HepG2 (cell line): ENCODE measurements around the gene NRSN2. TPM values are rescaled to one million over a fixed set of nuclear protein-coding genes. Genes with fewer than 3 reads are reported as not detected.

ENCODE experiments used
- DPF2 ChIP-seq: sonication (generic); formaldehyde crosslinking; IDR thresholded peaks from 2 replicates; pipeline ENCODE4 v1.4.0; 2020; ENCODE audit warnings: mild to moderate bottlenecking, low read depth, missing genetic modification reagents, borderline replicate concordance
- EED ChIP-seq: sonication (generic); formaldehyde crosslinking; IDR thresholded peaks from 2 replicates; pipeline ENCODE4 v1.5.0; 2020; ENCODE audit warnings: mild to moderate bottlenecking, missing genetic modification reagents
- KLF13 ChIP-seq: sonication (generic); formaldehyde crosslinking; IDR thresholded peaks from 2 replicates; pipeline ENCODE4 v1.4.0; 2020; ENCODE audit warnings: mild to moderate bottlenecking, missing genetic modification reagents
- KLF16 ChIP-seq, 2 experiments: sonication (generic) in 1 of 2; formaldehyde crosslinking in 1 of 2; IDR thresholded peaks; 2 replicates each; pipeline versions ENCODE4 v1.6.1 to v1.8.0; 2016 to 2023; ENCODE audit warnings: missing genetic modification reagents in 2 of 2, missing compliant biosample characterization in 1 of 2
- NBN ChIP-seq: fragments of 450-650 bp; conservative IDR thresholded peaks from 2 replicates; pipeline ENCODE4 v1.6.1; 2017
- NFKB2 ChIP-seq: sonication (generic); formaldehyde crosslinking; IDR thresholded peaks from 2 replicates; pipeline ENCODE4 v1.4.0; 2020; ENCODE audit warnings: missing genetic modification reagents, borderline replicate concordance
- POLR2AphosphoS2 ChIP-seq: IDR thresholded peaks from 2 replicates; pipeline ENCODE4 v1.6.1; 2011; ENCODE audit warnings: low read depth, low read length, improper control_type of control experiment
- POLR2AphosphoS5 ChIP-seq: IDR thresholded peaks from 2 replicates; pipeline ENCODE4 v1.6.1; 2012; ENCODE audit warnings: low read depth, low read length
- SALL1 ChIP-seq: sonication (generic); formaldehyde crosslinking; IDR thresholded peaks from 2 replicates; pipeline ENCODE4 v1.8.0; 2022; ENCODE audit warnings: mild to moderate bottlenecking, missing genetic modification reagents
- SCMH1 ChIP-seq: sonication (generic); formaldehyde crosslinking; IDR thresholded peaks from 2 replicates; pipeline ENCODE4 v1.9.0; 2021; ENCODE audit warnings: missing genetic modification reagents, mild to moderate bottlenecking, borderline replicate concordance
- SNRNP70 ChIP-seq: fragments of 200-400 bp; formaldehyde crosslinking; IDR thresholded peaks from 2 replicates; pipeline ENCODE4 v1.6.1; 2017; ENCODE audit warnings: mild to moderate bottlenecking, low read depth, low read length, moderate library complexity
- TCF12 ChIP-seq, 2 experiments: fragments of 450-650 bp in 1 of 2; sonication (generic) in 1 of 2; formaldehyde crosslinking in 1 of 2; IDR thresholded peaks; 2 replicates each; pipeline versions ENCODE4 v1.6.1 to v1.8.0; 2017 to 2022; ENCODE audit warnings: antibody characterized with exemption in 1 of 2, mild to moderate bottlenecking in 1 of 2, missing genetic modification reagents in 1 of 2, moderate library complexity in 1 of 2
- TCF7 ChIP-seq: sonication (generic); IDR thresholded peaks from 2 replicates; pipeline ENCODE4 v1.6.1; 2016; ENCODE audit warnings: antibody characterized with exemption, low read depth
- TEAD2 ChIP-seq: sonication (generic); formaldehyde crosslinking; IDR thresholded peaks from 2 replicates; pipeline ENCODE4 v1.9.0; 2021; ENCODE audit warnings: missing genetic modification reagents
- TEF ChIP-seq: sonication (generic); formaldehyde crosslinking; IDR thresholded peaks from 2 replicates; pipeline ENCODE4 v1.5.0; 2020; ENCODE audit warnings: missing genetic modification reagents
- TMF1 ChIP-seq: sonication (generic); formaldehyde crosslinking; IDR thresholded peaks from 2 replicates; pipeline ENCODE4 v1.8.1; 2022; ENCODE audit warnings: low read depth, missing genetic modification reagents
- ZMAT3 ChIP-seq: sonication (generic); formaldehyde crosslinking; conservative IDR thresholded peaks from 2 replicates; pipeline ENCODE4 v1.7.0; 2021; ENCODE audit warnings: missing genetic modification reagents
- ZNF274 ChIP-seq: sonication (generic); formaldehyde crosslinking; IDR thresholded peaks from 2 replicates; pipeline ENCODE4 v1.5.1; 2020; ENCODE audit warnings: mild to moderate bottlenecking, missing genetic modification reagents
- ZNF292 ChIP-seq: sonication (generic); formaldehyde crosslinking; IDR thresholded peaks from 2 replicates; pipeline ENCODE4 v1.8.1; 2022; ENCODE audit warnings: mild to moderate bottlenecking, low read depth, missing genetic modification reagents, borderline replicate concordance
- ZNF430 ChIP-seq: sonication (generic); formaldehyde crosslinking; IDR thresholded peaks from 2 replicates; pipeline ENCODE4 v1.9.0; 2021; ENCODE audit warnings: mild to moderate bottlenecking, missing genetic modification reagents
- ZNF496 ChIP-seq: sonication (generic); formaldehyde crosslinking; IDR thresholded peaks from 2 replicates; pipeline ENCODE4 v1.8.1; 2023; ENCODE audit warnings: mild to moderate bottlenecking, moderate library complexity, missing genetic modification reagents; ENCODE audit not compliant: insufficient replicate concordance
- ZNF644 ChIP-seq: IDR thresholded peaks from 2 replicates; pipeline ENCODE4 v1.6.1; 2016; ENCODE audit warnings: low read depth
- polyA plus RNA-seq, 8 experiments: library from polyadenylated mRNA; depleted of rRNA in 3 of 8; stranded (reverse) in 7 of 8; unstranded in 1 of 8; fragments of >200 nt; fragmentation: Illumina TruSeq in 4 of 8; extraction: Trizol in 4 of 8; gene quantifications; 2 replicates each; pipeline versions ENCODE4 v1.2.1 to v1.2.3, GENCODE V29; 2011 to 2016; ENCODE audit warnings: low read depth in 4 of 8, missing spikeins in 1 of 8, mixed read lengths in 1 of 8; ENCODE audit not compliant: insufficient read depth in 1 of 8
- total RNA-seq, 5 experiments: library from RNA; depleted of rRNA; stranded (reverse); fragments of >200 nt; fragmentation: Illumina TruSeq; extraction: Trizol; gene quantifications; 2 replicates each; pipeline ENCODE4 v1.2.3, GENCODE V29; 2016; ENCODE audit warnings: low read depth in 1 of 5
- TF ChIP-seq, protein P1 (sequence below): sonication (generic); formaldehyde crosslinking; IDR thresholded peaks from 2 replicates; pipeline ENCODE4 v1.5.1; 2020; ENCODE audit warnings: missing genetic modification reagents, mild to moderate bottlenecking, borderline replicate concordance
- TF ChIP-seq, protein P2 (sequence below): sonication (generic); formaldehyde crosslinking; IDR thresholded peaks from 2 replicates; pipeline ENCODE4 v1.4.0; 2020; ENCODE audit warnings: mild to moderate bottlenecking, missing genetic modification reagents
- TF ChIP-seq, protein P3 (sequence below): IDR thresholded peaks from 2 replicates; pipeline ENCODE4 v1.6.1; 2016

NRSN2 gene
- total and polyA plus RNA-seq, 2 of the 13 experiments (the other 11 are each of a cell fraction or from before 2014, with no cell fraction given) = 32.3 to 49.4 TPM

- TF ChIP-seq, protein P1, sequence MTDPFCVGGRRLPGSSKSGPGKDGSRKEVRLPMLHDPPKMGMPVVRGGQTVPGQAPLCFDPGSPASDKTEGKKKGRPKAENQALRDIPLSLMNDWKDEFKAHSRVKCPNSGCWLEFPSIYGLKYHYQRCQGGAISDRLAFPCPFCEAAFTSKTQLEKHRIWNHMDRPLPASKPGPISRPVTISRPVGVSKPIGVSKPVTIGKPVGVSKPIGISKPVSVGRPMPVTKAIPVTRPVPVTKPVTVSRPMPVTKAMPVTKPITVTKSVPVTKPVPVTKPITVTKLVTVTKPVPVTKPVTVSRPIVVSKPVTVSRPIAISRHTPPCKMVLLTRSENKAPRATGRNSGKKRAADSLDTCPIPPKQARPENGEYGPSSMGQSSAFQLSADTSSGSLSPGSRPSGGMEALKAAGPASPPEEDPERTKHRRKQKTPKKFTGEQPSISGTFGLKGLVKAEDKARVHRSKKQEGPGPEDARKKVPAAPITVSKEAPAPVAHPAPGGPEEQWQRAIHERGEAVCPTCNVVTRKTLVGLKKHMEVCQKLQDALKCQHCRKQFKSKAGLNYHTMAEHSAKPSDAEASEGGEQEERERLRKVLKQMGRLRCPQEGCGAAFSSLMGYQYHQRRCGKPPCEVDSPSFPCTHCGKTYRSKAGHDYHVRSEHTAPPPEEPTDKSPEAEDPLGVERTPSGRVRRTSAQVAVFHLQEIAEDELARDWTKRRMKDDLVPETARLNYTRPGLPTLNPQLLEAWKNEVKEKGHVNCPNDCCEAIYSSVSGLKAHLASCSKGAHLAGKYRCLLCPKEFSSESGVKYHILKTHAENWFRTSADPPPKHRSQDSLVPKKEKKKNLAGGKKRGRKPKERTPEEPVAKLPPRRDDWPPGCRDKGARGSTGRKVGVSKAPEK (CRISPR knock-in tag) = peak; percentile 84; the same call in 1 of the 2 replicates
- TF ChIP-seq TMF1 (CRISPR knock-in tag) = peak; percentile 62
- no peak for TF ChIP-seq NBN
- TF ChIP-seq NFKB2 = no peak
- no peak for TF ChIP-seq ZNF496
- TF ChIP-seq SALL1 (CRISPR knock-in tag) = peak; percentile 99
- TF ChIP-seq TCF7 = peak; percentile 98
- TF ChIP-seq SCMH1 (CRISPR knock-in tag) = no peak
- no peak for TF ChIP-seq SNRNP70
- peak; percentile 61; the same call in 1 of the 2 replicates for TF ChIP-seq POLR2AphosphoS5
- no peak for TF ChIP-seq ZNF430 (CRISPR knock-in tag)
- TF ChIP-seq ZNF274 (CRISPR knock-in tag) = peak; percentile 9
- TF ChIP-seq KLF16 (CRISPR knock-in tag; IDR thresholded peaks at IDR 0.05) = peak in 1 of 2 experiments; percentile 93; a peak in 2 of 4 replicates
- TF ChIP-seq, protein P2, sequence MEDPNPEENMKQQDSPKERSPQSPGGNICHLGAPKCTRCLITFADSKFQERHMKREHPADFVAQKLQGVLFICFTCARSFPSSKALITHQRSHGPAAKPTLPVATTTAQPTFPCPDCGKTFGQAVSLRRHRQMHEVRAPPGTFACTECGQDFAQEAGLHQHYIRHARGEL (CRISPR knock-in tag) = no peak
- TF ChIP-seq POLR2AphosphoS2 = peak; percentile 57; the same call in 1 of the 2 replicates
- TF ChIP-seq ZNF292 (CRISPR knock-in tag) = peak; percentile 97; the same call in 1 of the 2 replicates
- TF ChIP-seq TCF12 (IDR thresholded peaks at IDR 0.05) = no peak
- TF ChIP-seq TCF12 (CRISPR knock-in tag; IDR thresholded peaks at IDR 0.05) = no peak; the same call in 1 of the 2 replicates
- no peak for TF ChIP-seq KLF13
- peak; percentile 6 for TF ChIP-seq EED (CRISPR knock-in tag)
- TF ChIP-seq ZNF644 (CRISPR knock-in tag) = peak; percentile 94
- peak; percentile 65; the same call in 1 of the 2 replicates for TF ChIP-seq ZMAT3 (CRISPR knock-in tag)
- peak; percentile 96 for TF ChIP-seq DPF2 (CRISPR knock-in tag)
- no peak for TF ChIP-seq TEAD2 (CRISPR knock-in tag)
- TF ChIP-seq TEF = no peak
- TF ChIP-seq, protein P3, sequence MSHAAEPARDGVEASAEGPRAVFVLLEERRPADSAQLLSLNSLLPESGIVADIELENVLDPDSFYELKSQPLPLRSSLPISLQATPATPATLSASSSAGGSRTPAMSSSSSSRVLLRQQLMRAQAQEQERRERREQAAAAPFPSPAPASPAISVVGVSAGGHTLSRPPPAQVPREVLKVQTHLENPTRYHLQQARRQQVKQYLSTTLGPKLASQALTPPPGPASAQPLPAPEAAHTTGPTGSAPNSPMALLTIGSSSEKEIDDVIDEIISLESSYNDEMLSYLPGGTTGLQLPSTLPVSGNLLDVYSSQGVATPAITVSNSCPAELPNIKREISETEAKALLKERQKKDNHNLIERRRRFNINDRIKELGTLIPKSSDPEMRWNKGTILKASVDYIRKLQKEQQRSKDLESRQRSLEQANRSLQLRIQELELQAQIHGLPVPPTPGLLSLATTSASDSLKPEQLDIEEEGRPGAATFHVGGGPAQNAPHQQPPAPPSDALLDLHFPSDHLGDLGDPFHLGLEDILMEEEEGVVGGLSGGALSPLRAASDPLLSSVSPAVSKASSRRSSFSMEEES (CRISPR knock-in tag) = peak; percentile 85
These were observed 49.9 kb downstream of the NRSN2 start (continued) for GRCh38 chr20:396619-397431.
